ENCODE results near the gene ABLIM3.

GRCh38 chr5:149256451-149256850 lies 115.2 kb downstream of the ABLIM3 start:
- TF ChIP-seq, protein P1, sequence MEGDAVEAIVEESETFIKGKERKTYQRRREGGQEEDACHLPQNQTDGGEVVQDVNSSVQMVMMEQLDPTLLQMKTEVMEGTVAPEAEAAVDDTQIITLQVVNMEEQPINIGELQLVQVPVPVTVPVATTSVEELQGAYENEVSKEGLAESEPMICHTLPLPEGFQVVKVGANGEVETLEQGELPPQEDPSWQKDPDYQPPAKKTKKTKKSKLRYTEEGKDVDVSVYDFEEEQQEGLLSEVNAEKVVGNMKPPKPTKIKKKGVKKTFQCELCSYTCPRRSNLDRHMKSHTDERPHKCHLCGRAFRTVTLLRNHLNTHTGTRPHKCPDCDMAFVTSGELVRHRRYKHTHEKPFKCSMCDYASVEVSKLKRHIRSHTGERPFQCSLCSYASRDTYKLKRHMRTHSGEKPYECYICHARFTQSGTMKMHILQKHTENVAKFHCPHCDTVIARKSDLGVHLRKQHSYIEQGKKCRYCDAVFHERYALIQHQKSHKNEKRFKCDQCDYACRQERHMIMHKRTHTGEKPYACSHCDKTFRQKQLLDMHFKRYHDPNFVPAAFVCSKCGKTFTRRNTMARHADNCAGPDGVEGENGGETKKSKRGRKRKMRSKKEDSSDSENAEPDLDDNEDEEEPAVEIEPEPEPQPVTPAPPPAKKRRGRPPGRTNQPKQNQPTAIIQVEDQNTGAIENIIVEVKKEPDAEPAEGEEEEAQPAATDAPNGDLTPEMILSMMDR (conservative IDR thresholded peaks at IDR 0.05; ENCODE audit: low read length): no peak
- no peak for TF ChIP-seq EZH2phosphoT487 (IDR thresholded peaks at IDR 0.05; ENCODE audit: borderline replicate concordance)
